DND-41 (cell line): ENCODE data around the gene CCDC97.
"Not testable (repeated sequence)": the region's sequence is repeated elsewhere in the genome, so short reads cannot be mapped to it uniquely, and the experiment has no call there.

Source experiments
- ATAC-seq: fragments of 200-7000 bp; cut with Tn5 transposase; 3 replicates; pipeline ENCODE4 v1.9.1; 2021; ENCODE audit warnings: low read depth; ENCODE audit not compliant: insufficient read depth
- DNase-seq: peaks from one replicate; pipeline ENCODE4 v3.0.0-alpha.2; 2020
- H2AFZ ChIP-seq: 2 replicates; pipeline ENCODE4 v1.6.0; 2012; ENCODE audit warnings: low read depth, low read length
- H3K27ac ChIP-seq: 2 replicates; pipeline ENCODE4 v1.5.1; 2012; ENCODE audit warnings: low read length, inconsistent platforms
- H3K27me3 ChIP-seq: fragments of 200-600 bp; sonication (generic); 2 replicates; pipeline ENCODE4 v1.6.0; 2012; ENCODE audit warnings: low read length, mild to moderate bottlenecking, inconsistent platforms; ENCODE audit not compliant: insufficient read depth, poor library complexity
- H3K36me3 ChIP-seq: 2 replicates; pipeline ENCODE4 v1.5.1; 2012; ENCODE audit warnings: low read length, inconsistent platforms; ENCODE audit not compliant: insufficient read depth
- H3K4me1 ChIP-seq: 2 replicates; pipeline ENCODE4 v1.5.1; 2012; ENCODE audit warnings: mild to moderate bottlenecking, low read length; ENCODE audit not compliant: insufficient read depth
- H3K4me2 ChIP-seq: 2 replicates; pipeline ENCODE4 v1.6.0; 2012; ENCODE audit warnings: mild to moderate bottlenecking, moderate library complexity, low read length, inconsistent platforms; ENCODE audit not compliant: insufficient read depth
- H3K4me3 ChIP-seq, 2 experiments: fragments of 200-600 bp in 1 of 2; shearing (Covaris generic) in 1 of 2; 2 replicates each; pipeline ENCODE4 v1.5.1; 2012 to 2016; ENCODE audit warnings: inconsistent platforms in 2 of 2, low read length in 2 of 2, mild to moderate bottlenecking in 2 of 2, low read depth in 1 of 2, moderate library complexity in 1 of 2
- H3K79me2 ChIP-seq: 2 replicates; pipeline ENCODE4 v1.6.0; 2012; ENCODE audit warnings: low read length, inconsistent platforms; ENCODE audit not compliant: insufficient read depth
- H3K9ac ChIP-seq: 2 replicates; pipeline ENCODE4 v1.6.0; 2012; ENCODE audit warnings: low read depth, mild to moderate bottlenecking, inconsistent platforms, low read length, moderate library complexity
- H3K9me3 ChIP-seq: 2 replicates; pipeline ENCODE4 v1.5.1; 2012; ENCODE audit warnings: low read length, moderate library complexity, mild to moderate bottlenecking, inconsistent platforms; ENCODE audit not compliant: insufficient read depth, severe bottlenecking
- H4K20me1 ChIP-seq: 2 replicates; pipeline ENCODE4 v1.6.0; 2012; ENCODE audit warnings: low read length; ENCODE audit not compliant: insufficient read depth
- CTCF ChIP-seq: IDR thresholded peaks from 2 replicates; pipeline ENCODE4 v1.5.1; 2012; ENCODE audit warnings: borderline replicate concordance, low read length, moderate library complexity, mild to moderate bottlenecking; ENCODE audit not compliant: poor library complexity, severe bottlenecking; ENCODE audit errors: extremely low read depth
- EZH2 ChIP-seq: IDR thresholded peaks from 3 replicates; pipeline ENCODE4 v1.6.1; 2012; ENCODE audit warnings: borderline replicate concordance, low read depth, mild to moderate bottlenecking, moderate library complexity, low read length, inconsistent platforms; ENCODE audit not compliant: severe bottlenecking

CCDC97 gene

GRCh38 chr19:41369769-41370168, 59.8 kb downstream of the CCDC97 start:
- Histone ChIP-seq H3K36me3 (no peaks in the 10 kb centered on the region; the same call in 1 of the 2 replicates), H3K9ac (no peak overlapping the region), H3K27me3 (no peaks in the 10 kb centered on the region), H4K20me1 (no peaks in the 10 kb centered on the region), H3K4me2 (no peak overlapping the region), H3K4me3 (no peak overlapping the region), H2AFZ (no peak overlapping the region), H3K9me3 (no peaks in the 10 kb centered on the region), H3K79me2 (peaks cover 15% of the 10 kb centered on the region), H3K27ac (no peak overlapping the region), H3K4me1 (peaks cover 6% of the 10 kb centered on the region)
- TF ChIP-seq EZH2 = no peak
- TF ChIP-seq CTCF = no peak
- DNase-seq = no peak
- no peak for ATAC-seq

- H3K9ac ChIP-seq, ATAC-seq, H3K27me3 ChIP-seq, H3K79me2 ChIP-seq, H3K27ac ChIP-seq, H3K4me3 ChIP-seq, H3K9me3 ChIP-seq, DNase-seq, H3K4me1 ChIP-seq, H3K36me3 ChIP-seq, H4K20me1 ChIP-seq, H3K4me2 ChIP-seq, H2AFZ ChIP-seq: not testable (repeated sequence)
Measured at GRCh38 chr19:41371119-41371518, 61.1 kb downstream of the CCDC97 start.

DNA sequence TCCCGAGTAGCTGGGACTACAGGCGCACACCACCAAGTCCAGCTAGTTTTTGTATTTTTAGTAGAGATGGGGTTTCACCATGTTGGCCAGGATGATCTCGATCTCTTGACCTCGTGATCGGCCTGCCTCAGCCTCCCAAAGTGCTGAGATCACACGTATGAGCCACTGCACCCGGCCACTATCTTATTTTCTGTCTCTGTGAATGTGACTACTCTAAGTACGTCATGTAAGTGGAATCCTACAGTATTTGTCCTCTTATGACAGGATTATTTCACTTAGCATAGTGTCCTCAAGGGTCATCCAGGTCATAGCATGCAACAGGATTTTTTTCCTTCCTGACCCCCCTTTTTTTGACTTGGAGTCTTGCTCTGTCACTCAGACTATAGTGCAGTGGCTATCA, 61.6 kb downstream of the CCDC97 start:
- DNase-seq (no peak), ATAC-seq (no peak)
- H3K9me3 ChIP-seq = no peaks in the 10 kb centered on the region
- H3K4me1 ChIP-seq = no peaks in the 10 kb centered on the region
- no peaks in the 10 kb centered on the region for H3K27me3 ChIP-seq
- no peak overlapping the region for H3K4me3 ChIP-seq
- no peak overlapping the region for H3K4me2 ChIP-seq
- no peak overlapping the region for H3K27ac ChIP-seq
- H3K9ac ChIP-seq = no peak overlapping the region
- H2AFZ ChIP-seq = no peak overlapping the region
- TF ChIP-seq CTCF (no peak), EZH2 (no peak)
- no peaks in the 10 kb centered on the region for H3K36me3 ChIP-seq
- peaks cover 2% of the 10 kb centered on the region for H3K79me2 ChIP-seq
- no peaks in the 10 kb centered on the region for H4K20me1 ChIP-seq

DNA sequence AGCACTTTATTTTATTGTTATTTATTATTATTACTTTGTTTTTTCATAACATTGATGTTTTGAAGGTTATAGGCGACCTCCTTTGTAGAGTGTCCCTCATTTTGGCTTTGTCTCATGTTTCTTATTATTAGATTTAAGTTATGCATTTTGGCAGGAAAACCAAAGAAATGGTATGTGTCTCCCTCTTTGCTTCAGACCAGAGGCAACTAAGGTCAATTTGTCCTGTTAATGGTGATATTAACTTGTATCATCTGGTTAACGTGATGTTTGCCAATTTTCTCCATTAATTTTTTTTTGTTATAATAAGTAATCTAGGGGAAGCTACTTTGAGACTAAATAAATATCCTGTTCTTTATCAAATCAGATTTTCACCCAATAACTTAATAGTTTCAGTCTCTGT, 62.5 kb downstream of the CCDC97 start:
- Histone ChIP-seq H3K4me1 (no peaks in the 10 kb centered on the region), H3K27ac (no peak overlapping the region), H3K36me3 (no peaks in the 10 kb centered on the region), H2AFZ (no peak overlapping the region), H3K9me3 (no peaks in the 10 kb centered on the region), H3K27me3 (no peaks in the 10 kb centered on the region), H3K4me3 (no peak overlapping the region), H3K4me2 (no peak overlapping the region), H4K20me1 (no peaks in the 10 kb centered on the region), H3K9ac (no peak overlapping the region), H3K79me2 (peaks cover 2% of the 10 kb centered on the region; the same call in 1 of the 2 replicates)
- no peak for TF ChIP-seq EZH2
- no peak for TF ChIP-seq CTCF
- no peak for DNase-seq
- ATAC-seq = no peak
